ENCODE data around the gene ANGPTL4.
"Not testable (repeated sequence)": the region's sequence is repeated elsewhere in the genome, so short reads cannot be mapped to it uniquely, and the experiment has no call there.

Gene ANGPTL4

GRCh38 chr19:8370176-8371010 is 6.4 kb downstream of the ANGPTL4 start:
- no peak for TF ChIP-seq CTCF (IDR thresholded peaks at IDR 0.05; ENCODE audit: borderline replicate concordance, insufficient read depth, low read depth, low read length)
- no peak overlapping the region for H3K4me3 ChIP-seq (ENCODE audit: low read depth, low read length)

- no peak overlapping the region for H3K4me3 ChIP-seq (ENCODE audit: low read depth, low read length)
Observed at GRCh38 chr19:8371011-8371804, 7.3 kb downstream of the ANGPTL4 start.

GRCh38 chr19:8373867-8374813 is 10.2 kb downstream of the ANGPTL4 start:
- H3K4me3 ChIP-seq (ENCODE audit: low read depth, low read length): no peak overlapping the region
- TF ChIP-seq CTCF (IDR thresholded peaks at IDR 0.05; ENCODE audit: borderline replicate concordance, insufficient read depth, low read depth, low read length): no peak

More at GRCh38 chr19:8371011-8371804, 7.3 kb downstream of the ANGPTL4 start:
- no peak for TF ChIP-seq CTCF (IDR thresholded peaks at IDR 0.05; ENCODE audit: borderline replicate concordance, insufficient read depth, low read depth, low read length)

- not testable (repeated sequence) for H3K4me3 ChIP-seq (ENCODE audit: low read depth, low read length)
Observed at GRCh38 chr19:8375766-8376165, 11.8 kb downstream of the ANGPTL4 start.

GRCh38 chr19:8376373-8376974 is 12.5 kb downstream of the ANGPTL4 start:
- H3K4me3 ChIP-seq (ENCODE audit: low read depth, low read length): not testable (repeated sequence)

GRCh38 chr19:8377598-8377997 is 13.6 kb downstream of the ANGPTL4 start:
- no peak for TF ChIP-seq CTCF (IDR thresholded peaks at IDR 0.05; ENCODE audit: borderline replicate concordance, insufficient read depth, low read depth, low read length)
- H3K4me3 ChIP-seq (ENCODE audit: low read depth, low read length): no peak overlapping the region

GRCh38 chr19:8379156-8379891 is 15.4 kb downstream of the ANGPTL4 start:
- not testable (repeated sequence) for H3K4me3 ChIP-seq (ENCODE audit: low read depth, low read length)

- not testable (repeated sequence) for H3K4me3 ChIP-seq (ENCODE audit: low read depth, low read length)
Observed at GRCh38 chr19:8384569-8384968, 20.6 kb downstream of the ANGPTL4 start.

- H3K4me3 ChIP-seq (ENCODE audit: low read depth, low read length): not testable (repeated sequence)
Observed at GRCh38 chr19:8385103-8385502, 21.1 kb downstream of the ANGPTL4 start.

- H3K4me3 ChIP-seq (ENCODE audit: low read depth, low read length): not testable (repeated sequence)
Observed at GRCh38 chr19:8385566-8385965, 21.6 kb downstream of the ANGPTL4 start.

- H3K4me3 ChIP-seq (ENCODE audit: low read depth, low read length): not testable (repeated sequence)
Observed at GRCh38 chr19:8386419-8386818, 22.5 kb downstream of the ANGPTL4 start.

All from GM12875 (cell line).